ENCODE results near the gene HIVEP2.

- TF ChIP-seq CTCF (IDR thresholded peaks at IDR 0.05): no peak
- no peak for TF ChIP-seq POLR2A (IDR thresholded peaks at IDR 0.05)
These were observed 87.0 kb downstream of the HIVEP2 start for GRCh38 chr6:142857796-142858555.

All from stomach (tissue), 4 donors.